CD4-positive, alpha-beta T cell (primary cell): ENCODE data around the gene BANP. TPM values are rescaled to one million over a fixed set of nuclear protein-coding genes. Genes with fewer than 3 reads are reported as not detected.

Experiments
- ATAC-seq: fragments of 200-7000 bp; cut with Tn5 transposase; one replicate; pipeline ENCODE4 v1.10.0; 2022; ENCODE audit warnings: mild to moderate bottlenecking; ENCODE audit not compliant: poor library complexity
- CTCF ChIA-PET: fragments of 350-600 bp; sonication (Branson Sonifier 250); formaldehyde crosslinking; loops from one replicate; lab custom pipeline; 2021; ENCODE audit warnings: antibody characterized with exemption, inconsistent platforms; lab: Charles Lee
- POLR2A ChIA-PET: fragments of 350-600 bp; sonication (Branson Sonifier 250); formaldehyde crosslinking; loops from one replicate; lab custom pipeline; 2021; ENCODE audit warnings: antibody characterized with exemption, inconsistent platforms; lab: Charles Lee
- DNase-seq, 14 experiments: peaks; one replicate each; pipeline ENCODE4 v3.0.0-alpha.2; 2013 to 2020; ENCODE audit warnings: mixed read lengths in 2 of 14
- H3K27ac ChIP-seq, 2 donors: one replicate each; pipeline versions ENCODE4 v1.5.1 to v1.7.0; 2013; ENCODE audit warnings: low read length in 2 of 2, low read depth in 1 of 2, mild to moderate bottlenecking in 1 of 2
- H3K27me3 ChIP-seq, 2 experiments: 1 replicate in 1 of 2; 2 replicates in 1 of 2; pipeline versions ENCODE4 v1.6.1 to v1.7.0; 2013; ENCODE audit warnings: low read length in 2 of 2, control low read depth in 1 of 2, mild to moderate bottlenecking in 1 of 2, moderate library complexity in 1 of 2; ENCODE audit not compliant: insufficient read depth in 2 of 2, control insufficient read depth in 1 of 2
- H3K36me3 ChIP-seq: one replicate; pipeline ENCODE4 v1.6.1; 2013; ENCODE audit warnings: low read length, control low read depth; ENCODE audit not compliant: insufficient read depth
- H3K4me1 ChIP-seq: one replicate; pipeline ENCODE4 v1.6.1; 2013; ENCODE audit warnings: low read length, control low read depth; ENCODE audit not compliant: insufficient read depth
- H3K4me3 ChIP-seq: one replicate; pipeline ENCODE4 v1.5.1; 2013; ENCODE audit warnings: mild to moderate bottlenecking, low read length, moderate library complexity
- H3K9me3 ChIP-seq, 2 experiments: 1 replicate in 1 of 2; 2 replicates in 1 of 2; pipeline versions ENCODE4 v1.6.1 to v1.7.0; 2013; ENCODE audit warnings: low read length in 2 of 2, mild to moderate bottlenecking in 2 of 2, control low read depth in 1 of 2, moderate library complexity in 1 of 2; ENCODE audit not compliant: control insufficient read depth in 1 of 2, insufficient read depth in 1 of 2
- H3K27ac Mint-ChIP-seq: one replicate; pipeline ENCODE4 v1.8.0; 2020; ENCODE audit warnings: mixed read lengths
- H3K27me3 Mint-ChIP-seq: one replicate; pipeline ENCODE4 v1.8.0; 2021; ENCODE audit warnings: mixed read lengths
- H3K36me3 Mint-ChIP-seq: one replicate; pipeline ENCODE4 v1.8.0; 2021; ENCODE audit warnings: low read depth, mixed read lengths
- H3K4me1 Mint-ChIP-seq: one replicate; pipeline ENCODE4 v1.8.0; 2021; ENCODE audit warnings: low read depth, mixed read lengths
- H3K4me3 Mint-ChIP-seq: one replicate; pipeline ENCODE4 v1.8.0; 2020; ENCODE audit warnings: mild to moderate bottlenecking, mixed read lengths
- H3K9me3 Mint-ChIP-seq: one replicate; pipeline ENCODE4 v1.8.0; 2020; ENCODE audit warnings: mixed read lengths
- intact Hi-C, 2 experiments: fragments of 100-400 bp; cut with DNase I in 1 of 2; cut with micrococcal nuclease in 1 of 2; formaldehyde crosslinking; loops; one replicate each; pipeline versions ENCODE4 v1.15.1 to v1.9.0; 2023 to 2025; cut with DNase I, micrococcal nuclease
- total RNA-seq, 174 experiments: library from RNA in 2 of 174; stranded (reverse) in 2 of 174; gene quantifications; one replicate each; pipeline ENCODE4 v1.2.3 and lab custom pipeline; 2021 to 2026
- TF ChIP-seq, protein P1 (sequence below): fragments of 200-600 bp; IDR thresholded peaks from one replicate; pipeline ENCODE4 v1.8.0; 2022; ENCODE audit warnings: antibody characterized with exemption, mild to moderate bottlenecking

BANP gene
- total RNA-seq, 2 experiments from 2014 or later = 57.5 to 58.6 TPM

DNA sequence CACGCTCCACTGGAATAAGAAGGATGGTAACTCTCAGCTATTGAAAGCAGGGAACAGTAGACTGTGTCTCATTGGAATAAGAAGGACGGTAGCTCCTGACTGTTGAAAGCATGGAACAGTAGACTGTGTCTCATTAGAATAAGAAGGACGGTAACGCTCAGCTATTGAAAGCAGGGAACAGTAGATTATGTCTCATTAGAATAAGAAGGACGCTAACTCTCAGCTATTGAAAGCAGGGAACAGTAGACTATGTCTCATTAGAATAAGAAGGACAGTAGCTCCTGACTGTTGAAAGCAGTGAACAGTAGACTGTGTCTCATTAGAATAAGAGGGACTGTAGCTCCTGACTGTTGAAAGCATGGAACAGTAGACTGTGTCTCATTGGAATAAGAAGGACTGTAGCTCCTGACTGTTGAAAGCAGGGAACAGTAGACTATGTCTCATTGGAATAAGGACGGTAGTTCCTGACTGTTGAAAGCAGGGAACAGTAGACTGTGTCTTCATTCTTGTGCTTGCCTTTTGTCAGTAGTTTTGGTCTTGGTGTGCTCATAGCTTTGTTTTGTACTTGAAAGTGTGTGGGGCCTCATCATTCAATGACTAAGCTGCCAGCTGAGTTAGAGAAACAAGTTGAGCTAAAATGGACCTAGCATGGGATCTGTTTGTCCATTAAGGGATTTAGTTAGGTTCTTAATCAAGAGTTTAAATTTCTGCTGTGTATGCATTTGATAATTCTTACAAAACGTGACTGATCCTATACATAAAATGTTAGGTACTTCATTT, 58.5 kb downstream of the BANP start:
- no peaks in the 10 kb centered on the region for H3K9me3 Mint-ChIP-seq

DNA sequence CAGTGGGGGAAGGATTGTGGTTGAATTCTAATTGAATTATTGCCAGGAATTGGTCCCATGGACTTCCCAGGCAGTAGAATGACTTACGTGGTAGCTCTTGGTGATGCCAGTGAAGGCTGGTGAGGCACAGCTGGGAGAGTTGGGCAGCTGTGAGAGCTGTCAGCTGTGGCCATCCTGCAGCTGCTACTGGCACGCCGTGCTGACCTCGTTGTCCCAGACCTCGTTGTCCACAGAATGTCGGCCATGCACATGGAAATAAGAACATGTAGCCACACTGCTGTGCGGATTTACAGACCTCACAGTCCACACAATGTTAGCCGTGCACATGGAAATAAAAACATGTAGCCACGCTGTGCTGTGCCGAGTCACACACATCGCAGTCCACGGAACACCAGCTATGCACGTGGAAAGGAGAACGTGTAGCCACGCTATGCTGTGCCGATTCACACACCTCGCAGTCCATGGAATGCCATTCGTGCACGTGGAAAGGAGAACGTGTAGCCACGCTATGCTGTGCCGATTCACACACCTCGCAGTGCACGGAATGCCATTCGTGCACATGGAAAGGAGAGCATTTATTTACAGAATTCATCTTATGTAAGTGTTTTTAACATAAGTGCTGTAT, 59.2 kb downstream of the BANP start:
- Histone ChIP-seq H3K4me3 (no peak overlapping the region), H3K4me1 (no peaks in the 10 kb centered on the region), H3K27ac (no peak overlapping the region), H3K9me3 (no peaks in the 10 kb centered on the region), H3K27me3 (no peaks in the 10 kb centered on the region), H3K36me3 (peaks cover 54% of the 10 kb centered on the region)
- Mint-ChIP-seq H3K27me3 (no peaks in the 10 kb centered on the region), H3K9me3 (no peaks in the 10 kb centered on the region), H3K4me3 (no peak overlapping the region), H3K36me3 (peaks cover 81% of the 10 kb centered on the region), H3K4me1 (no peaks in the 10 kb centered on the region), H3K27ac (no peak overlapping the region)
- intact Hi-C loops = no loop called here
- ChIA-PET POLR2A (no interaction called here), CTCF (no interaction called here)
- DNase-seq = no peak
- TF ChIP-seq, protein P1, sequence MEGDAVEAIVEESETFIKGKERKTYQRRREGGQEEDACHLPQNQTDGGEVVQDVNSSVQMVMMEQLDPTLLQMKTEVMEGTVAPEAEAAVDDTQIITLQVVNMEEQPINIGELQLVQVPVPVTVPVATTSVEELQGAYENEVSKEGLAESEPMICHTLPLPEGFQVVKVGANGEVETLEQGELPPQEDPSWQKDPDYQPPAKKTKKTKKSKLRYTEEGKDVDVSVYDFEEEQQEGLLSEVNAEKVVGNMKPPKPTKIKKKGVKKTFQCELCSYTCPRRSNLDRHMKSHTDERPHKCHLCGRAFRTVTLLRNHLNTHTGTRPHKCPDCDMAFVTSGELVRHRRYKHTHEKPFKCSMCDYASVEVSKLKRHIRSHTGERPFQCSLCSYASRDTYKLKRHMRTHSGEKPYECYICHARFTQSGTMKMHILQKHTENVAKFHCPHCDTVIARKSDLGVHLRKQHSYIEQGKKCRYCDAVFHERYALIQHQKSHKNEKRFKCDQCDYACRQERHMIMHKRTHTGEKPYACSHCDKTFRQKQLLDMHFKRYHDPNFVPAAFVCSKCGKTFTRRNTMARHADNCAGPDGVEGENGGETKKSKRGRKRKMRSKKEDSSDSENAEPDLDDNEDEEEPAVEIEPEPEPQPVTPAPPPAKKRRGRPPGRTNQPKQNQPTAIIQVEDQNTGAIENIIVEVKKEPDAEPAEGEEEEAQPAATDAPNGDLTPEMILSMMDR = no peak
- no peak for ATAC-seq

More for the DNA sequence above, 58.5 kb downstream of the BANP start:
- ChIA-PET CTCF (no interaction called here), POLR2A (no interaction called here)
- no peaks in the 10 kb centered on the region for H3K9me3 ChIP-seq
- Mint-ChIP-seq H3K36me3 (peaks cover 88% of the 10 kb centered on the region), H3K4me1 (no peaks in the 10 kb centered on the region), H3K27me3 (no peaks in the 10 kb centered on the region), H3K27ac (no peak overlapping the region), H3K4me3 (no peak overlapping the region)
- no peaks in the 10 kb centered on the region for H3K4me1 ChIP-seq
- no peaks in the 10 kb centered on the region for H3K27me3 ChIP-seq
- TF ChIP-seq, protein P1 = no peak
- intact Hi-C loops = no loop called here
- H3K36me3 ChIP-seq = peaks cover 61% of the 10 kb centered on the region
- no peak overlapping the region for H3K27ac ChIP-seq
- no peak overlapping the region for H3K4me3 ChIP-seq
- DNase-seq = no peak
- ATAC-seq = no peak

DNA sequence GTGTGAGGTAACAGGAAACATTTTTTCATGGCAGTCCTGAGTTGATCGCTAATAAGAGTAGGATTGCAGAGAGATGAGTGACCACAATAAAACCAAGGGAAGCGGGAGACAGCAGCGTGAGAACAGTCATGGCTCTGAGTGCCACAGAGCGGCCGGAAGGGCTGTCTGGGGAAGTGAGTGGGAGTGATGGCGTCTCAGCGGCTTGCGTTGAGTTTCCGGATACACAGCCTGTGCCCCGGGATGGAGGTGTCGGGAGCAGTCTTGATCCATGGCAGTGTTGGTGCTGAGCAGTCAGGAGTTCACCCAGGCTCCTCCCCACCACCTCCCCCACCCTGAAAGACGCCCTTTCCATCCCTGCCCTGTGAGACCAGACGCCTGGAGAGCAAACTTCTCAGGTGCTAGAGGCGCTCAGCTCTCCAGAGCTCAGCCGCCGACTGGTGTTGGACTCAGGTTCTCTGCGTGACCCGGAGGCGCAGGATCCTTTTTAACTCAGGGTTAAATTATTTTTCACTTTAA, 59.8 kb downstream of the BANP start:
- TF ChIP-seq, protein P1 = no peak
- POLR2A ChIA-PET = no interaction called here
- H3K27ac ChIP-seq = no peak overlapping the region
- H3K9me3 ChIP-seq = no peaks in the 10 kb centered on the region
- peaks cover 76% of the 10 kb centered on the region for H3K36me3 Mint-ChIP-seq
- DNase-seq (no peak), ATAC-seq (no peak)
- no peaks in the 10 kb centered on the region for H3K4me1 ChIP-seq
- intact Hi-C loops = no loop called here
- H3K4me1 Mint-ChIP-seq = no peaks in the 10 kb centered on the region
- no peaks in the 10 kb centered on the region for H3K27me3 Mint-ChIP-seq
- no peaks in the 10 kb centered on the region for H3K27me3 ChIP-seq
- H3K36me3 ChIP-seq = peaks cover 49% of the 10 kb centered on the region
- H3K4me3 Mint-ChIP-seq = no peak overlapping the region
- H3K4me3 ChIP-seq = no peak overlapping the region
- no peaks in the 10 kb centered on the region for H3K9me3 Mint-ChIP-seq
- H3K27ac Mint-ChIP-seq = no peak overlapping the region
- CTCF ChIA-PET = no interaction called here
